Breast epithelium (tissue), 3 donors: ENCODE results near the gene PIK3CB.

ENCODE experiments used
- CTCF ChIP-seq, 3 donors: fragments of 450-650 bp; IDR thresholded peaks; one replicate each; pipeline ENCODE4 v1.5.1; 2016 to 2017; ENCODE audit warnings: antibody characterized with exemption in 3 of 3, mild to moderate bottlenecking in 3 of 3, moderate library complexity in 3 of 3
- POLR2AphosphoS5 ChIP-seq, 3 donors: sonication (generic); formaldehyde crosslinking; IDR thresholded peaks; one replicate each; pipeline ENCODE4 v1.6.1; 2017; ENCODE audit warnings: antibody characterized with exemption in 3 of 3

GRCh38 chr3:138769616-138770015 is 65.1 kb downstream of the PIK3CB start:
- no peak for TF ChIP-seq POLR2AphosphoS5 (IDR thresholded peaks at IDR 0.05)
- TF ChIP-seq CTCF (IDR thresholded peaks at IDR 0.05) = no peak
